Stimulated activated CD4-positive, alpha-beta T cell treated with anti-CD3 and anti-CD28 coated beads, TNF-alpha, amount 100 ng/mL, for 24 hours (primary cell): ENCODE data around the gene IRX3.
A peak's percentile ranks its signal among the peaks of the same experiment; 100 is the strongest.

Experiments
- DNase-seq, 3 experiments: peaks; one replicate each; pipeline ENCODE4 v3.0.0-alpha.2; 2020; ENCODE audit warnings: low read depth in 3 of 3

Gene IRX3

GRCh38 chr16:54290833-54291655, 4.5 kb upstream of the IRX3 start:
- no peak for DNase-seq

- no peak for DNase-seq
Observed at GRCh38 chr16:54289945-54290832, 3.6 kb upstream of the IRX3 start.

GRCh38 chr16:54289242-54289944, 2.8 kb upstream of the IRX3 start:
- DNase-seq, result no peak

- no peak for DNase-seq
Observed at GRCh38 chr16:54288835-54289241, 2.3 kb upstream of the IRX3 start.

- DNase-seq, result no peak
Observed at GRCh38 chr16:54288030-54288834, 1.6 kb upstream of the IRX3 start.

GRCh38 chr16:54287131-54288029, 793 bp upstream of the IRX3 start:
- DNase-seq, result no peak

- no peak for DNase-seq
Observed at GRCh38 chr16:54286090-54286365, 559 bp downstream of the IRX3 start.

- DNase-seq, result no peak
Observed at GRCh38 chr16:54285414-54286089, 1.0 kb downstream of the IRX3 start.

- DNase-seq, result no peak
Observed at GRCh38 chr16:54284931-54285413, 1.6 kb downstream of the IRX3 start.

- DNase-seq, result no peak
Observed at GRCh38 chr16:54284319-54284930, 2.2 kb downstream of the IRX3 start.

GRCh38 chr16:54283725-54284318, 2.8 kb downstream of the IRX3 start:
- DNase-seq, result no peak

GRCh38 chr16:54282928-54283724, 3.5 kb downstream of the IRX3 start:
- no peak for DNase-seq

GRCh38 chr16:54282202-54282927, 4.2 kb downstream of the IRX3 start:
- DNase-seq, result peak in 1 of 3 experiments; percentile 38

- no peak for DNase-seq
Observed at GRCh38 chr16:54281535-54282201, 4.9 kb downstream of the IRX3 start.

GRCh38 chr16:54280751-54281150, 5.8 kb downstream of the IRX3 start:
- DNase-seq, result no peak

- no peak for DNase-seq
Observed at GRCh38 chr16:54277845-54278703, 8.5 kb downstream of the IRX3 start.
